ENCODE measurements around the gene TMEM150B.

DNA sequence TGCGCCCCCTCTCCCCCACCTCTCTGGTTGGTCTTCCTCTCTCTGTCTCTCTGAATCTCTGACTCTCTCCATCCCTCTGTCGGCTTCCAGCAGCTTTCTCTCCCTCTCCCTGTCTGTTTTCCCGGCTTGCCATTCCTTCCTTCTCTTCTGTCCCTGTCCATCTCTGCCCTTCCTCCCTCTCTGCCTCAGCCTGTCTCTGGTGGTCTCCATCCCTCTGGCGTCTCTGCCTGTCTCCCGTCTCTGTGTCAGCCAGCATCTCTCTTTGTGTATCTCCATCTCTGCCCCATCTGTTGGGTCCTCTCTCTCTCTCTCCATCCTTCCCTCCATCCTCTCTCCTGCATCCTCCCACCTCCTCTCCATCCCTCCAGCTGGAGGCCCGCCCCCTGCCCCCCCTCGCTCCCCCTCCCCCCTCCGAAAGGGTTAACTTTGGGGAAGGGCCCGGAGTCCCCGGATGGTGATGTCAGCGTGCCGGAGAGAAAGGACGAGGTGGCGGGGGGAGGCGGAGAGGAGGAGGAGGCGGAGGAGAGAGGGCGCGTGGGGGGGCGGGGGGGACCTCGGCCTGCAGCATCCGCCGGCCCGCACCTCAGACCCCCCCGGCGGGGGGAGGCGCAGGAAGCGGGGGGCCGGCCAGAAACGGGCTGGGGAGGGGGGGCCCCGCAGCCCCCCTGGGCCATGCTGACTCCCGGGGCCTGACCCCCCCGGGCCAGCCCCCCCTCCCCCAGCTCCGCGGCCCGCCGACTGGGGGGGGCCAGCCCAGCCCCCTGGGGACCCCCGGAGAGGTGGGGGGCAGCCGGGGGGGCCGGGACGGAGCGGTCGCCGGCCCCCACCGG is 41.4 kb downstream of the TMEM150B start, which contains the start of gene BRSK1:
- TF ChIP-seq, protein P1, sequence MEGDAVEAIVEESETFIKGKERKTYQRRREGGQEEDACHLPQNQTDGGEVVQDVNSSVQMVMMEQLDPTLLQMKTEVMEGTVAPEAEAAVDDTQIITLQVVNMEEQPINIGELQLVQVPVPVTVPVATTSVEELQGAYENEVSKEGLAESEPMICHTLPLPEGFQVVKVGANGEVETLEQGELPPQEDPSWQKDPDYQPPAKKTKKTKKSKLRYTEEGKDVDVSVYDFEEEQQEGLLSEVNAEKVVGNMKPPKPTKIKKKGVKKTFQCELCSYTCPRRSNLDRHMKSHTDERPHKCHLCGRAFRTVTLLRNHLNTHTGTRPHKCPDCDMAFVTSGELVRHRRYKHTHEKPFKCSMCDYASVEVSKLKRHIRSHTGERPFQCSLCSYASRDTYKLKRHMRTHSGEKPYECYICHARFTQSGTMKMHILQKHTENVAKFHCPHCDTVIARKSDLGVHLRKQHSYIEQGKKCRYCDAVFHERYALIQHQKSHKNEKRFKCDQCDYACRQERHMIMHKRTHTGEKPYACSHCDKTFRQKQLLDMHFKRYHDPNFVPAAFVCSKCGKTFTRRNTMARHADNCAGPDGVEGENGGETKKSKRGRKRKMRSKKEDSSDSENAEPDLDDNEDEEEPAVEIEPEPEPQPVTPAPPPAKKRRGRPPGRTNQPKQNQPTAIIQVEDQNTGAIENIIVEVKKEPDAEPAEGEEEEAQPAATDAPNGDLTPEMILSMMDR (conservative IDR thresholded peaks at IDR 0.05; ENCODE audit: low read length) = no peak
- TF ChIP-seq EZH2phosphoT487 (IDR thresholded peaks at IDR 0.05; ENCODE audit: borderline replicate concordance, low read depth, low read length) = no peak
